A673 (cell line): ENCODE results near the gene NKX1-1.

Source experiments
- CTCF ChIP-seq: fragments of 300-800, 200-600 bp; sonication (generic); conservative IDR thresholded peaks from 2 replicates; pipeline ENCODE4 v1.5.1; 2017; ENCODE audit warnings: low read depth, mild to moderate bottlenecking, antibody characterized with exemption, low read length, moderate library complexity, mixed read lengths
- EZH2 ChIP-seq: fragments of 200-600 bp; sonication (generic); IDR thresholded peaks from 2 replicates; pipeline ENCODE4 v1.6.1; 2017; ENCODE audit warnings: borderline replicate concordance, low read depth, mild to moderate bottlenecking, mixed read lengths, antibody characterized with exemption, low read length; ENCODE audit not compliant: poor library complexity, severe bottlenecking

DNA sequence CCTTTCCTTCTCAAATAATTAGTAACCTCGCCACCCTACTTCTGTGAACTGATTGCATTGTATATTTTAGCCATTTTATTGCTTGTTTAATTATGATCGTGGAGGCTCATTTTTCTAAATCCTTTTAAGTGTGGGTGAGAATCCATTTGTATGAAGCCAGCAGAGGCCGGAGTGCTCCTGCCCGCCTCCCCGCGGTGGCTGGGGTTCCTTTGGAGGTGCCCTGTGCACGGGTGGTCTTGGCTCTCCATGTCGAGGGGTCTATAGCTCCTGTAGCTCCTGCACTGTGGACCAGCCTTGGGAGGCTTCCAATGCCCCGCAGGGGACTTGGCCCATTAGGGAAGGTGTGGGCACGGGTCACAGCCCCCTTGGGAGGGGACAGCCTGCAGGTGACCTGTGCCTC, 44.2 kb downstream of the NKX1-1 start:
- TF ChIP-seq CTCF: no peak
- no peak for TF ChIP-seq EZH2
